Vagina (tissue), 2 donors: ENCODE measurements around the gene WNT5A.

Experiments
- POLR2A ChIP-seq, 2 donors: fragments of 450-650 bp; IDR thresholded peaks; one replicate each; pipeline ENCODE4 v1.6.1; 2017; ENCODE audit warnings: antibody characterized with exemption in 2 of 2, mild to moderate bottlenecking in 2 of 2, moderate library complexity in 2 of 2
- POLR2AphosphoS5 ChIP-seq, 2 donors: sonication (generic); formaldehyde crosslinking; IDR thresholded peaks; one replicate each; pipeline ENCODE4 v1.9.0; 2017; ENCODE audit warnings: antibody characterized with exemption in 2 of 2, mild to moderate bottlenecking in 2 of 2, low read depth in 1 of 2; ENCODE audit not compliant: insufficient read depth in 1 of 2
- TF ChIP-seq, protein P1 (sequence below), 3 experiments: fragments of 450-650 bp in 2 of 3; fragments of 200-600 bp in 1 of 3; sonication (generic) in 1 of 3; IDR thresholded peaks; one replicate each; pipeline ENCODE4 v1.5.1; 2017 to 2019; ENCODE audit warnings: antibody characterized with exemption in 3 of 3, mild to moderate bottlenecking in 2 of 3, moderate library complexity in 2 of 3

DNA sequence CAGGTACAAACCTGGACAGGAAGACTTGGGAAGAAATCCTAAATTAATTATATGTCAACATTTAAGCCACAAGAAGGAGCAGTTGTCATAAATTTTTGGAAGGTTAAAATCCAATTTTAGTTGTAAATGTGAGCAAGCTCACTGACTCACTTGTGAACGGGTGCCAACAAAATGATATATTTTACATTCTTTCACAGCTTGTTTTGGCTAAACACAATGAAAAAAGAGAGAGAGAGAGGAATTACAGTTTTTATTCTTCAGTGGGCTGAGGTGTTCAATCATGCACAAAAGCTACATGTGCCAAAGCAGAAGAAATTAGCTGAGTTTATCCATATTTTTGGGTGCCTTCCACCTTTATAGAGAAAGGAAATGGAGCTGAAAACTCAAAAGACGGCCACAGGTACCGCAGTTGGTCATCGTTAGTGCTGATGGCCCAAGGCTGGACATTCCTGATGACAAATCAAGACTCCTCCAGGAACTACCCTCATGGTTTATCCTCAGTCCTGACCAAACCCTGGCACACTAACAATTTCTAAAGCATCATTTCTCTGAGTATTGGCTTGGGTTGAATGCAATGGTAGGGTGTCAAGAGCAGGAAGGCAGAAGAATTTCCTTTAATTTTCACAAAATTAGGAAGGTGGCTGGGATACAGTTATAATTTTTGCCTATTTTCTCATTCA is 37.6 kb upstream of the WNT5A start:
- TF ChIP-seq, protein P1, sequence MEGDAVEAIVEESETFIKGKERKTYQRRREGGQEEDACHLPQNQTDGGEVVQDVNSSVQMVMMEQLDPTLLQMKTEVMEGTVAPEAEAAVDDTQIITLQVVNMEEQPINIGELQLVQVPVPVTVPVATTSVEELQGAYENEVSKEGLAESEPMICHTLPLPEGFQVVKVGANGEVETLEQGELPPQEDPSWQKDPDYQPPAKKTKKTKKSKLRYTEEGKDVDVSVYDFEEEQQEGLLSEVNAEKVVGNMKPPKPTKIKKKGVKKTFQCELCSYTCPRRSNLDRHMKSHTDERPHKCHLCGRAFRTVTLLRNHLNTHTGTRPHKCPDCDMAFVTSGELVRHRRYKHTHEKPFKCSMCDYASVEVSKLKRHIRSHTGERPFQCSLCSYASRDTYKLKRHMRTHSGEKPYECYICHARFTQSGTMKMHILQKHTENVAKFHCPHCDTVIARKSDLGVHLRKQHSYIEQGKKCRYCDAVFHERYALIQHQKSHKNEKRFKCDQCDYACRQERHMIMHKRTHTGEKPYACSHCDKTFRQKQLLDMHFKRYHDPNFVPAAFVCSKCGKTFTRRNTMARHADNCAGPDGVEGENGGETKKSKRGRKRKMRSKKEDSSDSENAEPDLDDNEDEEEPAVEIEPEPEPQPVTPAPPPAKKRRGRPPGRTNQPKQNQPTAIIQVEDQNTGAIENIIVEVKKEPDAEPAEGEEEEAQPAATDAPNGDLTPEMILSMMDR (IDR thresholded peaks at IDR 0.05) = no peak
- TF ChIP-seq POLR2A (IDR thresholded peaks at IDR 0.05) (no peak), POLR2AphosphoS5 (IDR thresholded peaks at IDR 0.05; ENCODE audit: insufficient read depth in 1 of 2, low read depth in 1 of 2) (no peak)
